Nephron progenitor cell (in vitro differentiated cells): ENCODE measurements around the gene FKRP.

Experiments
- DNase-seq: peaks from one replicate; pipeline ENCODE4 v3.0.0; 2021
- H3K27ac Mint-ChIP-seq: 2 replicates; pipeline ENCODE4 v1.8.0; 2021; ENCODE audit warnings: mild to moderate bottlenecking, moderate library complexity, mixed read lengths
- H3K27me3 Mint-ChIP-seq: 2 replicates; pipeline ENCODE4 v1.8.0; 2021; ENCODE audit warnings: mild to moderate bottlenecking, low read depth, mixed read lengths; ENCODE audit not compliant: poor library complexity
- H3K36me3 Mint-ChIP-seq: 2 replicates; pipeline ENCODE4 v1.8.0; 2021; ENCODE audit warnings: low read depth, mixed read lengths
- H3K4me1 Mint-ChIP-seq: 2 replicates; pipeline ENCODE4 v1.8.0; 2021; ENCODE audit warnings: mixed read lengths
- H3K4me3 Mint-ChIP-seq: 2 replicates; pipeline ENCODE4 v1.8.0; 2021; ENCODE audit warnings: mild to moderate bottlenecking, moderate library complexity, mixed read lengths
- H3K9me3 Mint-ChIP-seq: 2 replicates; pipeline ENCODE4 v1.8.0; 2021; ENCODE audit warnings: mild to moderate bottlenecking, moderate library complexity, mixed read lengths
- CTCF ChIP-seq: fragments of 200-600 bp; sonication (generic); IDR thresholded peaks from 2 replicates; pipeline ENCODE4 v1.5.0; 2021; ENCODE audit warnings: antibody characterized with exemption

FKRP gene

GRCh38 chr19:46715975-46716671 lies 29.7 kb upstream of the FKRP start:
- peaks cover 6% of the 10 kb centered on the region for H3K36me3 Mint-ChIP-seq
- no peaks in the 10 kb centered on the region for H3K9me3 Mint-ChIP-seq
- peak; percentile 36 for TF ChIP-seq CTCF
- no peaks in the 10 kb centered on the region for H3K27me3 Mint-ChIP-seq
- peak overlapping the region; percentile 83 for H3K27ac Mint-ChIP-seq
- DNase-seq: peak; percentile 72
- peak overlapping the region; percentile 98 for H3K4me3 Mint-ChIP-seq
- peaks cover 38% of the 10 kb centered on the region for H3K4me1 Mint-ChIP-seq

- no peak for TF ChIP-seq CTCF
- Mint-ChIP-seq H3K27me3 (no peaks in the 10 kb centered on the region), H3K4me3 (peak overlapping the region; percentile 98), H3K9me3 (no peaks in the 10 kb centered on the region), H3K36me3 (peaks cover 4% of the 10 kb centered on the region), H3K27ac (peak overlapping the region; percentile 83), H3K4me1 (peaks cover 38% of the 10 kb centered on the region)
- peak; percentile 28 for DNase-seq
These were observed 29.2 kb upstream of the FKRP start for GRCh38 chr19:46716672-46717033.

GRCh38 chr19:46717034-46717715 lies 28.7 kb upstream of the FKRP start, which contains the start of gene PRKD2:
Gene PRKD2, minus strand, starts transcription at chr19:46717114. Its CDS starts 744 bp downstream, at chr19:46716370.
- TF ChIP-seq CTCF: no peak
- peak; percentile 98 for DNase-seq
- H3K9me3 Mint-ChIP-seq: no peaks in the 10 kb centered on the region
- H3K36me3 Mint-ChIP-seq: peaks cover 8% of the 10 kb centered on the region
- H3K4me1 Mint-ChIP-seq: peaks cover 38% of the 10 kb centered on the region
- H3K27ac Mint-ChIP-seq: peak within 1 kb of the TSS; percentile 83
- H3K4me3 Mint-ChIP-seq: peak within 1 kb of the TSS; percentile 98
- no peaks in the 10 kb centered on the region for H3K27me3 Mint-ChIP-seq

GRCh38 chr19:46717716-46718143 lies 28.1 kb upstream of the FKRP start:
- Mint-ChIP-seq H3K36me3 (peaks cover 13% of the 10 kb centered on the region), H3K27ac (peak overlapping the region; percentile 49), H3K9me3 (no peaks in the 10 kb centered on the region), H3K4me3 (peak overlapping the region; percentile 98), H3K4me1 (peaks cover 33% of the 10 kb centered on the region), H3K27me3 (no peaks in the 10 kb centered on the region)
- DNase-seq: no peak
- no peak for TF ChIP-seq CTCF

GRCh38 chr19:46718157-46718933 lies 27.5 kb upstream of the FKRP start:
- H3K9me3 Mint-ChIP-seq: no peaks in the 10 kb centered on the region
- peaks cover 13% of the 10 kb centered on the region for H3K36me3 Mint-ChIP-seq
- no peak for TF ChIP-seq CTCF
- DNase-seq: no peak
- H3K27me3 Mint-ChIP-seq: no peaks in the 10 kb centered on the region
- peak overlapping the region; percentile 42 for H3K27ac Mint-ChIP-seq
- H3K4me1 Mint-ChIP-seq: peaks cover 30% of the 10 kb centered on the region
- peak overlapping the region; percentile 98 for H3K4me3 Mint-ChIP-seq
